Duodenal mucosa (tissue), 2 donors: ENCODE measurements around the gene PPIE.

ENCODE experiments used
- H3K27ac ChIP-seq: one replicate; pipeline ENCODE4 v1.7.0; 2013; ENCODE audit warnings: low read depth, low read length
- H3K27me3 ChIP-seq, 2 donors: one replicate each; pipeline ENCODE4 v1.7.0; 2013; ENCODE audit warnings: low read length in 2 of 2, control low read depth in 1 of 2; ENCODE audit not compliant: insufficient read depth in 2 of 2, control insufficient read depth in 1 of 2
- H3K36me3 ChIP-seq, 2 donors: one replicate each; pipeline ENCODE4 v1.7.0; 2013; ENCODE audit warnings: low read length in 2 of 2, control low read depth in 1 of 2; ENCODE audit not compliant: insufficient read depth in 2 of 2, control insufficient read depth in 1 of 2
- H3K4me1 ChIP-seq, 2 donors: one replicate each; pipeline ENCODE4 v1.7.0; 2013; ENCODE audit warnings: low read length in 2 of 2, control low read depth in 1 of 2; ENCODE audit not compliant: insufficient read depth in 2 of 2, control insufficient read depth in 1 of 2
- H3K4me3 ChIP-seq, 2 donors: one replicate each; pipeline ENCODE4 v1.7.0; 2013; ENCODE audit warnings: low read length in 2 of 2, low read depth in 1 of 2
- H3K9ac ChIP-seq, 2 donors: one replicate each; pipeline ENCODE4 v1.7.0; 2013; ENCODE audit warnings: low read length in 2 of 2, low read depth in 1 of 2
- H3K9me3 ChIP-seq, 2 donors: one replicate each; pipeline ENCODE4 v1.7.0; 2013; ENCODE audit warnings: low read length in 2 of 2, control low read depth in 1 of 2; ENCODE audit not compliant: control insufficient read depth in 1 of 2

Gene PPIE

DNA sequence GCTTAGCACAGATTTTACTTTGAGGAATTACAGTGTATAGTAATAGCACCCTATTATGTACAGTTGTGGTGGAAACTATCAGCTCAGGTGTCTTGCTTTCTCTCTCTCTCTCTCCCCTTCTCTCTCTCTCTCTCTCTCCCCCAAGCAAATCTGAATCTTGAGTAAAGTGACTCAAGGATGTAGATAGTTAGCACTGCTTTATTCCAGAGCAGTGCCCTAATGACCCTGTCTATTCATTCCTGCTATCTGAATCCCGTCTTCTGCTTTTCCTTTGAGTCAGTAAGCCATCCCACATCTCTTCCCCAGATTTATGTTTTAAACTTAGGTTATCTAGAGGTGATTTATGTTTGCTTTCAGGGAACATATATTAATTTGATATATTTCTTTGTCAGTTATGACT lies 42.2 kb upstream of the PPIE start:
- no peaks in the 10 kb centered on the region for H3K36me3 ChIP-seq

DNA sequence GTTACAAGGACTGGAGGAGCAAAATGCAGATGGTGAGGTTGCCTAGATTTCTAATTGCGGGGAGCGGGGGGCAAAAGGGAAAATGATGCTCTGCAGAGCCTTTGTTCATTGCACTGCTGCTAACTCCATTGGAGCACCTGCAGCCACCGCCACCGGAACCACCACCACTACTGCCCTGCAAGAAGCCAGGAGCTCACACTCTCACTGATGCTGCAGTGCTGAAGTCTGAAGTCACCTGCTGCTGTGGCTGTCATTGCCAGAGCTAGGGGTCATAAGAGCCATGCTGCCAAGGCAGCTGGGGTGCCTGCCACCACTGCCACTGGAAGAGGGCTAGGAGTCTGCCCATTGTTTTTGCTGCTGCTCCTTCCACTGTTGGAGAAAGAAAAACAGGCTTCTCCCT lies 40.1 kb upstream of the PPIE start:
- peaks cover 9 to 15% of the 10 kb centered on the region in 2 donors for H3K4me1 ChIP-seq
- H3K9me3 ChIP-seq: no peaks in the 10 kb centered on the region
- no peak overlapping the region for H3K9ac ChIP-seq
- H3K4me3 ChIP-seq: no peak overlapping the region
- peaks cover 13 to 14% of the 10 kb centered on the region in 2 donors for H3K27me3 ChIP-seq
- no peak overlapping the region for H3K27ac ChIP-seq
- H3K36me3 ChIP-seq: no peaks in the 10 kb centered on the region

More for the DNA sequence above, 42.2 kb upstream of the PPIE start:
- Histone ChIP-seq H3K4me1 (peaks cover 17 to 19% of the 10 kb centered on the region in 2 donors), H3K4me3 (no peak overlapping the region), H3K27ac (no peak overlapping the region), H3K27me3 (peaks cover 32 to 33% of the 10 kb centered on the region in 2 donors), H3K9ac (no peak overlapping the region), H3K9me3 (no peaks in the 10 kb centered on the region)

DNA sequence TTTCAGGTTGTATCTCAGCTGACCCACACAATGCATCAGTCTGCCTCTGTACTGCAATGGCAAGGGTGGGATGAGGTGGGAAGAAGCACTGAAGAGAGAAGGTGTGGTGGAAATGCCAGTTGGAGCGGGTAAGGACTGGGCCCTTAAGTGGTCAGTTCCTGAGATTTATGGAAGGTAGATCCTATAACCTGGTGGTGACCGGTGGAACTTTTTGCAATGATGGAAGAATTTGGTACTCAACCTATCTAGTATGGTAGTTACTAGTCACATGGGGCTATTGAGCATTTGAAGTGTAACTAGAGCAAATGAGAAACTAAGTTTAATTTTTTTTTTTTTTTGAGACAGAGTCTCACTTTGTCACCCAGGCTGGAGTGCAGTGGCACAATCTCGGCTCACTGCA lies 39.3 kb upstream of the PPIE start:
- H3K27ac ChIP-seq: no peak overlapping the region
- H3K27me3 ChIP-seq: peaks cover 8 to 14% of the 10 kb centered on the region in 2 donors
- no peaks in the 10 kb centered on the region for H3K36me3 ChIP-seq
- H3K9ac ChIP-seq: no peak overlapping the region
- H3K9me3 ChIP-seq: no peaks in the 10 kb centered on the region
- H3K4me1 ChIP-seq: peaks cover 9 to 15% of the 10 kb centered on the region in 2 donors
- no peak overlapping the region for H3K4me3 ChIP-seq

DNA sequence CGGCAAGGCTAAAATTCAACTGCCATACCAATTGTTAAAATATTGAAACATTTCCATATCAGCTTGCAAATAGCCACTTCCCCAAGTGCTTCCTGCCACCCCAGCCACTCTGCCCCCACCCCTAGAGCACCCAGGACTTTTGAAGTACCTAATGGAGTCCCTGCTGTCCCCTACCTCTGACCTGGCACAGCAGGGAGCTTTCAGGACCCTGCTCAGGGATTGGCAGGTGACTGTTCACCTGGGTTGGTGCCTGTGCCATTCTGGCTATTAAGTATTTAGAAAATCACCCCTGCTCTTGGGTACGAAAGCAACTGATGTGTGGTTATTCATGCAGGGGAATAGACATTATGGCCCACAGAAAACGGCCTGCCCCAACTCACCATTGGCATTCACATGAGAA lies 38.3 kb upstream of the PPIE start:
- H3K9me3 ChIP-seq: no peaks in the 10 kb centered on the region
- H3K36me3 ChIP-seq: no peaks in the 10 kb centered on the region
- H3K27me3 ChIP-seq: peaks cover 0 to 9% of the 10 kb centered on the region in 2 donors
- peaks cover 9 to 15% of the 10 kb centered on the region in 2 donors for H3K4me1 ChIP-seq
- no peak overlapping the region for H3K4me3 ChIP-seq
- no peak overlapping the region for H3K9ac ChIP-seq
- no peak overlapping the region for H3K27ac ChIP-seq

DNA sequence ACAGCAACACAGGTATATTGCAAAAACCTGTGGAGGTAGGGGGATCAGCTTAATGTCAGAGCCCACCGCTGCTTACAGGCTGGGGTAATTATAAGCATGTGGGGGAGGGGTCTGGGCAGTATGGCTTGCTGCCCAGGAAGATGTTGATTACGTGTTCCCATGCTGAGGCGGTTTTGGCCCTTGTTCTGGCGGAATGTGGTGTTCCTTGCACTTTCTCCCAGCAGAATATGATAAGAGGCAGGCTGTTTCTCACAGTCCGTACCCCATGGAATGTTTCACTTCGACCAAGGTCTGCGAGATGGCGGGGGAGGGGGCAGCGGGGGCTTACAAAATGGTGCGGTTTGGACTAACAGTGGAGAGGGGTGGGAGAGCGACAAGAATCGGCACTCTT lies 37.6 kb upstream of the PPIE start:
- H3K36me3 ChIP-seq: no peaks in the 10 kb centered on the region
- peaks cover 9 to 15% of the 10 kb centered on the region in 2 donors for H3K4me1 ChIP-seq
- H3K9me3 ChIP-seq: no peaks in the 10 kb centered on the region
- no peak overlapping the region for H3K9ac ChIP-seq
- H3K27ac ChIP-seq: no peak overlapping the region
- peak overlapping the region; percentile 50 to 59 for H3K4me3 ChIP-seq
- peaks cover 0 to 9% of the 10 kb centered on the region in 2 donors for H3K27me3 ChIP-seq

DNA sequence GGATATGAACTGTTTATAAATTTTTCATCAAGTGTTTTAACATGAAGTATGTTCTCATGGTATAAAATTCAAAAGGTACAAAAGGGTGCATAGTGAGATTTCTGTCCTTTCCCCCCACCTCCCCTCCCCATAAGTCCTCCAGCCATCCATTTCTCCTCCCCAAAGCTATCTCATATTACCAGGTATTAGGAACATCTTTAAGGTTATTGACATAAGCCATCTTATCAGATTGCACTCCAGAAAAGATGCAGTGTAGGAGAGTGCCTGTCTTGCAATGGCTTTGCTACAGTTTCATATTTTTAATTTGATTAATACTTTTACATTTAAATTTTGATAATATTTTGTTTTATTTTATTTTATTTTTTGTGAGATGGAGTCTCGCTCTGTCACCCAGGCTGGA lies 33.9 kb upstream of the PPIE start:
- Histone ChIP-seq H3K27me3 (no peaks in the 10 kb centered on the region), H3K9ac (no peak overlapping the region), H3K4me1 (peaks cover 9 to 15% of the 10 kb centered on the region in 2 donors), H3K4me3 (no peak overlapping the region), H3K36me3 (no peaks in the 10 kb centered on the region), H3K27ac (no peak overlapping the region), H3K9me3 (no peaks in the 10 kb centered on the region)

DNA sequence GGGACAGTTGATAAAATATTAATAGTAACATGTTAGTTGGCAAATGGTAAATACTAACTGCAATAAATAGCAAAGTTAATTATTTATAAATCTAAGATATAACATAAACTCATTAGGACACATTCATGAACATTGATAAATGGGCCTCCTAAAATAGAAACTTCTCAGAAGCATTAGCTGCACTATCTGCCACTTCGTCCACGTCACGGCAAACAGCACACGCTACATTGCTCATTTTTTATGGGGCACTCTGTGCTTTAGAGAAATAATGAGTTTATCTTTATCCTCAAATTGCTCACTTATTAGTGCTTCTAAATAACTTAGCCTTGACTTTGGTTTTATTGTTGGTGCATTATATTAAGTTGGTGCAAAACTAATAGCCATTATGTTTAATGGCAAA lies 31.2 kb upstream of the PPIE start:
- H3K36me3 ChIP-seq: no peaks in the 10 kb centered on the region
- H3K27me3 ChIP-seq: no peaks in the 10 kb centered on the region
- H3K4me1 ChIP-seq: peaks cover 0 to 6% of the 10 kb centered on the region in 2 donors
- H3K9me3 ChIP-seq: no peaks in the 10 kb centered on the region
- no peak overlapping the region for H3K4me3 ChIP-seq
- H3K27ac ChIP-seq: no peak overlapping the region
- H3K9ac ChIP-seq: no peak overlapping the region

DNA sequence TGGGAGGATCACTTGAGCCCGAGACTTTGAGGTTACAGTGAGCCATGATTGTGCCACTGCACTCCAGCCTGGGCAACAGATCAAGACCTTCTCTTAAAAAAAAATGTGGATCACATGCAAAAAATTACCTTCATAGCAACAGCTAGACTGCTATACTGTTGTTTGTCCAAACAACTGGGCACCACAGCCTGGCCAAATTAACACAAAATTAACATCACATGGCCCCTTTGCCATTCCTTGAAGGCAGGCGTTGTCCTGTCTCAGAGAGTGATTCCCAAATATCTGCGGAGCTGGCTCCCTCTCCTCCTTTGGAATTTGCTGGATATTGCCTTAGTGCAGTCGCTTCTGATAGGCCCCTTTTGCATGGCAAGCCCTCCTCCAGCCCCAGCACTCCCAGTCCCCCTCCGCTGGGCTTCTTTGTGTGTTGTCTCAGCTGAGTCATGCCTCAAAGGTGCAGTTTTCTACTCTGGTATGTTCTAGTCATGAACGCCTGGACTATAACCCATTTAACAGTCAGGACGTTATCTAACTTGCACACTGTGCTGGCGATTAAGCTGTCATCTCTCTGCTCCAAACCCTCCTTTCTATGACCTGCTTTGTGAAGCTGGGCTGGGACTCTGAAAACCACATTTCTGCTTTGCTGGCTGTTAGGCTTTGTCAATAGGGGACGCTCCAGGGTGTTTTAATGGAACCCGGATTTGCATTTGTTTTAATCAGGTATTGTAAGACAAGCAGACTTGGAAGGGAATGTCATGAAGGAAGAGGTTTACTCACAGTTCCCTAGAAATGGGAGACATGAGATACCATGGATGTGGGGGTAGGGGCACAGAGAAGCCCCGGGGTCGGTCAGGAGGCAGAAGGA lies 27.3 kb upstream of the PPIE start:
- Histone ChIP-seq H3K36me3 (no peaks in the 10 kb centered on the region), H3K4me1 (peaks cover 0 to 6% of the 10 kb centered on the region in 2 donors), H3K9ac (no peak overlapping the region), H3K9me3 (no peaks in the 10 kb centered on the region), H3K27ac (no peak overlapping the region), H3K27me3 (peaks cover 0 to 5% of the 10 kb centered on the region in 2 donors), H3K4me3 (no peak overlapping the region)

DNA sequence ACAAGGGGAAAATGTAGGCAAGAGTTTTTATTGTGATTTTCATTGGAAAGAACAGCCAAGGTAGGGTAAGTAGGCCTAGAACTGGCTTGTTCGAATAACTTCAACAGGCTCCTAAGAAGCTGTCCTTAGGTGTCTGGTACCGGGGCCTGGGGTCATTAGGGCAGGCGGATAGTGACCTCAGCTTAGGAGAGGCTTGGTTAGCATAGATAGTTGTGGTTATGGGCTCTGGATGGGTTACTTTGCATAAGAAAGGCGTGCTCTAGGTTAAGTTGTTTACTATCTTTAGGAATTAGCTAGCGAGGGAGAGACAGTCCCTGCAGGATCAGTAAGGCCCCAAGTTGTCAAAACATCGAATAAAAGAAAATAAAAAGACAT lies 26.7 kb upstream of the PPIE start:
- H3K36me3 ChIP-seq: no peaks in the 10 kb centered on the region
- H3K9me3 ChIP-seq: no peaks in the 10 kb centered on the region
- no peak overlapping the region for H3K4me3 ChIP-seq
- peaks cover 0 to 5% of the 10 kb centered on the region in 2 donors for H3K27me3 ChIP-seq
- H3K4me1 ChIP-seq: peaks cover 0 to 6% of the 10 kb centered on the region in 2 donors
- no peak overlapping the region for H3K9ac ChIP-seq
- no peak overlapping the region for H3K27ac ChIP-seq

DNA sequence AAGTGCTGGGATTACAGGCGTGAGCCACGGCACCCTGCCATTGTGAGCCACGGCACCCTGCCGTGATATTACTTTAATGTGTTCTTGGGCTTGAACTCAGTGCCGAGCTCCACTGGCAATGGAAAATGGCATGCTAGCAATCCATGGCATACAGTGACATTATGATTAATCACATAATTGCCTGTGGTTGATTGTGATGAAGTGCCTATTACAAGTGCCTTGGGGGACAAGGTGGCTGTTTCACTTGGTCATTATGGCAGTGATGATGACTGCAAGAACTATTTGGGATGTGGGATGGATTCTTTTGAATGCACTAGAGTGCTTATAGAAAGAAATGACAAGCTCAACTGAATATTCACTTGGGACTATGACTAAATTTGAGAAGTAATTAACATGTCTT lies 25.1 kb upstream of the PPIE start:
- no peak overlapping the region for H3K9ac ChIP-seq
- H3K4me1 ChIP-seq: peaks cover 0 to 6% of the 10 kb centered on the region in 2 donors
- H3K36me3 ChIP-seq: no peaks in the 10 kb centered on the region
- H3K27ac ChIP-seq: no peak overlapping the region
- no peaks in the 10 kb centered on the region for H3K9me3 ChIP-seq
- no peak overlapping the region for H3K4me3 ChIP-seq
- peaks cover 8 to 15% of the 10 kb centered on the region in 2 donors for H3K27me3 ChIP-seq
